ENCODE data around the gene HMG20A.

DNA sequence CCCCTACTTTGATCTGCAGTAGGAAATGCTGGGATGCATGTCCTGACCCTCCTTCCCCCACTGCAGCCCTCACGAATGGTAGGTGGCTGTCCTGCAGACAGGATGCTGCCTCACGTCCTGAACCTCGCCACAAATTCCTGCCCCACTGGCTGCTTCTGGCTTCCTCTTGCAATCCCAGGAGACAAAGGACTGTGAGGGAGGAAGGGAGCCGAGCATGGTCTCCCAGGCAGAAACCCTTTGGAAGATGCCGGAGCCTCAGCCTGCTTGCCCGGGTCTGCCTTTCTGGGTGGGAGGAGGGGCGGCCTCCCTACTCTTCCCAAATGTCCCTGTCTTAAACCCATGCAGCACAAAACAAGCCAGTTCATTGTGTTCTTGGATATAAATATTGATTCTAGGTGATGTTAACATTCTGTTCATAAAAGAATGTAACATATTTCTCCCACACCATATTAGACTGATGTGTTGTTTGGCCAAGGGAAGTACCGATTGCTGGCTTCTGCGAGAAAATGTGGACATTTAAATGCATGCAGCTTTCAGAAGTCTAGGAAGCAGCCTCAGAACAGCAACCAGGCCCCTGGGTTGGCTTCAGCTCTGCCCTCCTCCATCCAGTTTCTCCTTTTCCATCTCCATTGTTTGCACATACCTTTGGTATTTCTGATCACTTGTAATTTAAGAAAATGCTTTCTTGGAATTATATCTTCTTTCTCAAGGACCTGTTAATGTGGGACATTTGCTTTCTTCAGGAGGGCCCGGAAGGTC, 75.3 kb downstream of the HMG20A start:
- TF ChIP-seq POLR2A (IDR thresholded peaks at IDR 0.05; ENCODE audit: low read length) (no peak), GATA1 (IDR thresholded peaks at IDR 0.05; ENCODE audit: low read depth, low read length) (no peak)

All from erythroblast (primary cell).